Posterior cingulate gyrus (tissue), 11 donors: ENCODE results near the gene CPA1.
A peak's percentile ranks its signal among the peaks of the same experiment; 100 is the strongest.

Source experiments
- DNase-seq, 10 donors: peaks; one replicate each; pipeline versions ENCODE4 v3.0.0 to v3.0.0-alpha.2; 2020 to 2021; ENCODE audit warnings: mixed read lengths in 3 of 10
- intact Hi-C: fragments of 100-400 bp; cut with DNase I; formaldehyde crosslinking; loops from one replicate; pipeline ENCODE4 v1.15.1; 2023

CPA1 gene

DNA sequence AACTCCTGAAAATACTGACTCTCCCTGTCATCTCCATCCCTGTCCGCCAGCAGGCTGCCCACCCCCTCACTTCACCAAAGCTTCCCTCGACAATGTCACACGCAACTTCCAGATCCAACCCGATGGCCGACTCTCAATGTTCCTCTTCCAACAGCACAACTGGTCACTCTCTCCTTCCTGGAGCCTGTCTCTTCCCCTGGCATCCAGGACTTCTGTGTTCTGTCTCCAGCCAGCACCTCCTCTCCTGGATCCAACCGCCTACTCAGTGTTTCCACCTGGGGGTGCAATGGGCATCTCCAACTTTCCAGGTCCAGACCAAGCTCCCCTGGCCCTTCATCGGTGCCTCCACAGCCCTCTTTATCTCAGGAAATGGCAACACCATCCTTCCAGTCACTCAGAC lies 27.1 kb upstream of the CPA1 start:
- DNase-seq = peak in 2 of 10 donors; percentile 24 to 68
- intact Hi-C loops = no loop called here

DNA sequence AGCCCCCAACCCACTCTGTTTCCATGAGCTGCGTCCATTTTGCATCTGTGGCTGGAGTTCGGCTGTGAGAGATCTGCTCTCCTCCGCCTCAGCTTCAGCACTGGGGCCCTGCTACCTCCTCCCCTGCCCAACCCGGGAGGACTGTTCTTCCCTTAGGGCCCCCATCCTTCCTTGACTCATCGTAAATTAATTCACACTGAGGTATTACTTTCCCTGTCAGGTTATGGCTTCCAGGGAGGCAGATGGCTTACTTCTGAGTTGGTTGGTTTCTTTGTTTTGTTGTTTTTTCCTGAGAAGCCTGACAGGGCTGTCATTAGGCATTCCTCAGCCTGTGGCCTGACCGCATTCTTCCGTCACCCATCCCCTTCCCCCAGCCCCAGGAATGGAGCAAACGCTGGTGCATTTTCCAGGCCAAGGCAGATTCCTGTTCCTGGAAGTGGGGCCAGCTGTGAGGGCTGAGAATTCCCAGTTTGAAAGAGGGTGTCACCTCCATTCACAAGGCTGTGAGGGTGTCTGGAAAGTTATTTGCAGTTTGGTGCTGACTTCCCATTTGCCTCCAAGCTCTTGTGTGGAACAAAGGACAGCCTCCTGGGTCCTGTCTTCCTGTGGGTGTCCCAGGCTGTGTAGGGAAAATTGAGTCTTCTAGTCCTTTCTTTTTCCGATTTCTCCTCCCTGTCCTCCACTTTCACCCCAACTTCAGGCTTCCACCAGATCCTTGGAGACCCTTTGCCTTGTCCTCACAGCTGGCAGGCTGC lies 24.0 kb upstream of the CPA1 start:
- no peak for DNase-seq
- intact Hi-C loops = no loop called here

DNA sequence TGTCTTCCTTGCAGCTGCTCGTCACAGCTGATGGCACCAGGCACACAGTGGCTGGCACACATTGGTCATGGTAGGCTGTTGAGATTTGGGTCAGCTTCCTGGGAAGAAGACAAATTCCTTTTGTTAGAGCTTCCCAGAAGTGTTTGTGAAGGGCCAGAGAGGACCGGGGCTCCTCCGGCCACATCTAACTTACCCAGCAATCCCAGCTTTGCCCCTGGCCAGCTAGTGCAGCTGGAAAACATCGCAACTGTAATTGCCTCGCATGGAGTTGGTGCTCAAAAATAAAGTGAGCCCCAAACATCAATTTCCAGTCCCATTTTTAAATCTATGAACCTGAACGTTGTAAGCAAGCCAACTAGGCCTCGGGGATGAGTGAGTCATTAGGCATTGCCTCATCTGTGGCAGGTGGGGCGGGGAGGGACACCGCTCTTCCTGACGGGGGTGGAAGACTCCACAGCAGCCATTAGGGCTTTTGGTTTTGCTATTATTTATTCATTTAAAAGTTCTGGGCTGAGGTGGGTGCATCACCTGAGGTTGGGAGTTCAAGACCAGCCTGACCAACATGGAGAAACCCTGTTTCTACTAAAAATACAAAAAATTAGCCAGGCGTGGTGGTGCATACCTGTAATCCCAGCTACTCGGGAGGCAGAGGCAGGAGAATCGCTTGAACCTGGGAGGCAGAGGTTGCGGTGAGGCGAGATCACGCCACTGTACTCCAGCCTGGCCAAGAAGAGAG lies 23.2 kb upstream of the CPA1 start:
- intact Hi-C loops = no loop called here
- DNase-seq = peak in 5 of 10 donors; percentile 33 to 93 (median 48)

DNA sequence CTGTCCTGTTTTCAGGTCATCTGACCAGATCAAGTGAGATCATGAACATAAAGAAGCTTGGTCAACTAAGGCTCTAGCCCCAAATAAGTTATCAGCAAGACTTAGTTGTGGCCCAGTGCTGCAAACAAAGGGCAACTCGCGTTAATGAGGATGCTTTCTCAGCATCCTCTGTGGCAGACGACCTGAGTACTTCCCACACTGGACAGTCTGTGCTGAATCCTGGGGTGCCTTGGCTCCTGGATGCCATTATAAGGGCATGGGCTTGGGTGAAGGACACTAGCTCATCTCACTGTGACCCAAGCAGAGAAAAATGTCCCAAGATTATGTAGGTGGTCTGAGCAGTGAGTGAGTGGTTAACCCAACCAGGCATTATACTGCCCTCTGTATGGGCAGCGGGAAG lies 21.8 kb upstream of the CPA1 start:
- intact Hi-C loops = no loop called here
- DNase-seq = peak in 1 of 10 donors; percentile 5

DNA sequence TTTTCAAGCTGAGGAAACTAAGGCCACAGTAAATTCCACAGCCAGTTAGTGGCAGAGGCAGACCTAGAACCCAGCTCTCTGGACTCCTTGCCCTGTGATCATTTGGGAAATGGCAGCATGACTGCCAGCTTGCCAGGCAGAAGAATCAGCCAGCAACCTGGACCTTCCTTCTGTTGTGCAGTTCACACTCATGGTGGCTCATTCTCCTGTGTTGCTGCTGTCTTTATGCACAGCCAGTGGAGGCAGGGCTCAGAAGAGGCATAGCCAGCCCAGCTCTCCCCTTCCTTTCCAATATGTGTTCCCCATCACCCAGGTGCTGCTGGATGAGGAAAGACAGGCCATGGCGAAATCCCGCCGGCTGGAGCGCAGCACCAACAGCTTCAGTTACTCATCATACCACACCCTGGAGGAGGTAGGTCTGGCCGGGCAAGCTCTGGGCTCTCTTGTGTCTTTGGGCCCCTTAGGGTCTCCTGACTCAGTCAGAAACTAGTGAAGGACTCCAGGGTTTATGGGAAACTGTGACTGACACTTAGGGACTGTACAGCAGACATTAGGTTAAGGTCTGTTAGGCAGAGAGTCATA lies 20.9 kb upstream of the CPA1 start:
- intact Hi-C loops = no loop called here

DNA sequence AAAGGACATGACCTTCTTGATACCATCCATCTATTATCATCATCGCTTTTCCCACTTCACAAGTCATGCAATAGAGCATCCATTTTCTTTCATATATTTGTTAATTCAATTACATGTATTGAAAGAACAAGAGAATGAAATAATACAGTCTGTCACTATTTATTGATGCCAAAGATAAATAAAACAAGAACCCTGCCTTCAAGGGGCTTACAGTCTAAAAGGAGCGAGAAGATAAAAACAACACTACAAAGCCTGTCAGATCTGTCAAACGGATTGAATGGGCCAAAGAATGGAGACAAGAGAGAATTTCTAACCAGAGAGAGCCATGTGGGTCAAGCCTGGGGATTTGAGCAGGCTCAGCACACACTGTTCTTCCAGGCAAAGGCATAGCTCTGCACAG lies 19.8 kb upstream of the CPA1 start:
- intact Hi-C loops = no loop called here
- no peak for DNase-seq

More for the DNA sequence above, 20.9 kb upstream of the CPA1 start:
- DNase-seq = peak in 1 of 10 donors; percentile 56

DNA sequence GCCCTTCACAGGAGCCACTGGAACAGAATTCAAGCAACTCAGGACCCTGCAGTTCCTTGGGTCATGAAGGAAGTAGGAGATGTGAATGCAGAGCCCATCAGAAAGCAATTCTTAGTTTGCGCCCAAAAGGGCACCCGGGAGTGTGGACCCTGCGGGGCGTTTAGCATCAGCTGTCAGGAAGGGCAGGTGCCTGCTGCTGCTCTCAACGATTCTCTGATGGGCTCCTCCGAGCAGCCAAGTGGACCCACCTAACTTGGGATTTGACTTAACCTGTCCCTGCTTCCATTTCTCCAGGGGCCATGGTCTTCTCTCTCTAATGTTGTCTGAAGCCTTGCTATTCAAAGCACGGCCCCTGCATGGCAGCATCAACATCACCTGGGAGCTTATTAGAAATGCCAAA lies 18.6 kb upstream of the CPA1 start:
- intact Hi-C loops = no loop called here
- peak in 1 of 10 donors; percentile 52 for DNase-seq

DNA sequence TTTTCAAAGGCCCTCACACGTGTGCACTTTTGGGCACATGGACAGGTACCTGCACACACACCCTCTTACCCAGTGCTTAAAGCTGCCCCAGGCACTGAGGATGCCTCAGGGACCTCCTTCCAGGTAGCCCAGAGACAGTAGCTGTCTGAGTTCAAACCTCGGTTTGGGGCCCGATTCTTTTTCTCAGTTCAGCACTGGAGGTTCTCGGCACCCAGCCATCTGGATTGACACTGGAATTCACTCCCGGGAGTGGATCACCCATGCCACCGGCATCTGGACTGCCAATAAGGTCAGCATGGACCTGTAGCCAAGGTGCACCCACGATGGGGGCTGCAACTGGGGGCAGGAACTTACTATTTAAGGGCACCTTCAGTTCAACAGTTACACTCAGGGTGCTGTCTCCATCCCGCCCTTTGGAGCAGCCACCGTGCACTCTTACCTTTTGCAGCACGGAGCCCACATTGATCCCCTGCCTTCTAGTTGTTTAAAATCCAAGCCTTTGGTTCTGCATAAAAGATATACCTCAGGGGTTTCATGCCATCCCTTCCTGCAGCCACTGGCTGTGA lies 18.0 kb upstream of the CPA1 start:
- peak in 1 of 10 donors; percentile 26 for DNase-seq
- intact Hi-C loops = no loop called here

DNA sequence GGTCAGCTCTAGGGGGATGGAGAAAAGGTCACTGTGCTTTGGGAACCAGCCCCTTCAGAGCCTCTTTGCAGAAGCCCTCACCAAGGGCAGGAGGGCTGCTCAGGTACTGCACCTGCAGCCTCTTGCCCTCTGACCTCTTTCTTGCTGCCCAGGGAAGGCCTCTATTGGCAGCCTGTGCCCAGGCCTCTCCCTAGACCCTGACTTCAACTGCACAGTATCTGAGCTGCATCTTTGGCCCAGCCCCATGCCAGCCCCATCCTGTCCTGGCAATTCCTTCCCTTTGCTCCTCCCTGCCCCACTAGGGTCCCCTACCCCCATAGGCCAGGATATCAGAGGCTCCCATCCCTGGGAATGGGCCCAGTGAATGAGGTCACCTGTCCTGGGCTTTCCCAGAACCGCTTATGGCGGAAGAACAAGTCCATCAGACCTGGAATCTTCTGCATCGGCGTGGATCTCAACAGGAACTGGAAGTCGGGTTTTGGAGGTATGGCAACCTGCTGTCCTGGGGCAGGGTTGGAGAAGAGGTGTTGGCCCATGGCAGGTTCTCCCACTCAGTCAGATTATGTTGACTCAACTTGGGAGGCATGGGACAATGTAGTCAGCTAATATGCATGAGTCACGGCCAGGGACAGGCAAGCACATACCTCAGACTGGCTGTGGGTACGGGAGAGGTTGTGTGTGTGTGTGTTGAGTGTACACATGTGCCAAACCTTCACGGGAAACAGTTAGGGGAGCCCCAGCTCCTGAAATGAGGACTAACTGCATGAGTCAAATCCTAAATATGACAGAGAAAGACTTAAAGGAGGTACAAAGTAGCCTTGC lies 17.1 kb upstream of the CPA1 start:
- intact Hi-C loops = no loop called here
- DNase-seq = peak in 1 of 10 donors; percentile 16

DNA sequence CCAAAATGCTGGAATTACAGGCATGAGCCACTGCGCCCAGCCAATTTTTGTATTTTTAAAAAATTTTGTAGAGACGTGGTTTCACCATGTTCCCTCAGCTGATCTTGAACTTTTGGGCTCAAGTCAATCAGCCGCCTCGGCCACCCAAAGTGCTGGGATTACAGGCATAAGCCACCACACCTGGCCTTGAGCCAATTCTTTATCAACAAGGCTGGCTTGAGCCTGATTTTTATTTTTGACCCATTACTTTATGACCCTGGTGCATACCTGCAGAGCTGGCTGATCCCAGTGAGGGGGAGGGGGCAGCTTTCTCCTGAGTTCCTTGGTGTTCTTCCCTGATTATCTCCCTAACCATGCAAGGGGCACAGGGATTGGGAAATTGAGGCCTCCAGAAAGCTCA lies 15.8 kb upstream of the CPA1 start:
- intact Hi-C loops = no loop called here
- peak in 2 of 10 donors; percentile 38 to 73 for DNase-seq

DNA sequence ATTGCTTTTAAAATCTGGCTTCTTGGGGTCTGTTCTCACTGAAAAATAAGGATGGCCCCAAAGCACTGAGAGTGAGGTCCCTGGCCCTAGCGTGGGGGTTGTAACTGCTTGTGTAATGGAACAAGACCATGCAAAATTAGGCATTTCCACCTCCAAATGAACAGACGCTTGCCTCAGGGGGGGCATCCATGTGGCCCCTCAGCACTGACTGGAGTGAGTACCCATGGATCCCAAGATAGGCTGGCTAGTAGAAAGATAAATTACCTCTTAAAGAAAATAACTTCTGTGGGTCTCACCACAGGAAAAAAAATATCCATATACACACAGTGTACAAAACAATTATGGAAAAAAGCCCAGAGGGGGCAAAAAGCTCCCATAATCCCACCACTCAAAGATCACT lies 15.2 kb upstream of the CPA1 start:
- DNase-seq = peak in 1 of 10 donors; percentile 38
- intact Hi-C loops = no loop called here

DNA sequence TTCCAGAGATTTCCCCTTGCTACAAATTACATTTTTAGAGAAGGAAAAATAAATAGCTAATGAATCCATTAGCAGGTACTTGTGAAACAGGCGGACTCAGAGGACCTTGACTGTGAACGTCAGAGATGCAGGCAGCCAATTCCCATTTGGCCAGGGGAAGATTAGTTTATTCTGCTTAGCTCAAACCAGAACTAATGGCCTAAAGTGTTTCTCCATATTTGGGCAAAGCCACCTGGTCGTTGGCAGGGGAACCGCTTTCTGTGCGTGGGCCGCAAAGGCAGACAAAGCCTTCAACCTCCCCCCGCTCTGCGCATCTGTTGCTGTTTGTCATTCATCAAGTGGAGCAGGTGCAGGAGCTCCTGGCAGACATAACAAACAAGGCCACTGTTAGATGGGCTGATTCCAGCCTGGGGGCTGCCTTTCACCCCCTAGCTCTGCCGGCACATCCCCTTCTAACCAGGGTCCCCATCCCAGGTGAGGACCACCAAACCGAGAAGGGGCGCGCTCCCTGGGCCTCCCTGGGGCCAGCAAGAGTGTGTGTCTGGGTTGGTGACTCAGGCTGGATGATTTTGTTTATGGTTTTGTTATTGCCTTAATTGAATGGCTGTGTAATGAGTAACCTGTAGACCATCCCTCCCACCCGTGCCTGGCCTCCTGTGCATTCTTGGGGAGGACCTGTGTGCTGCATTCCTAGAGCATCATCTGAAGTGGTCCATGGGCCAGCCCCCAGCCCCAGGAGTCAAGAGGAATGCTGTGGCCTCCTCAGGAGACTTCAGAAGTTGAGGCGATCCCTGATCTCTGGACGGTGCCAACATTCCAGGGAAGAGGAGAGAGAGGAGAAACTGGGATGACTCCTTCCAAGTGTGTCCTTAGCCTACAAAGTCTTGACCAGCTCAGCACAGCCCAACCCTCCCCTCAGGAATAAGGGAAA lies 14.5 kb upstream of the CPA1 start:
- intact Hi-C loops = no loop called here
- DNase-seq = peak in 3 of 10 donors; percentile 26 to 69 (median 32)

DNA sequence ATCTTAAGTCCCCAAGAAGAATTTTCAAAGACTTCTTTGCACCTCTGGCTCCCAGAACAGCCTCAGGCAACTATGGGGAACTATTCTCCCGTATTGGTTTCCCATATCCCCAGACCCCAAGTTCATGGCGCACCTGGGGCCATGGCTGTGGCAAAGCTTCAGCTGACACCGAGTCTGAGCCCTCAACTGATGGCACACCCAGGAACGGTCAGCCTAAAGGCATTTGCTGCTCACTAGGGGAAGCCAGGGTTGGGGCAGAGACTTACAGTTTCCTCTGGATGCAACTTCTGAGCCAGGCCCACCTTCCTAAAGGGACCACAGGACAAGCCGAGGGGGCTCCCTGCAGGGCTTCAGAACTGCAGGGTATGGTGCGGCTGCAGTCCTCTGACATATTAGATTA lies 13.7 kb upstream of the CPA1 start:
- DNase-seq = peak in 1 of 10 donors; percentile 39
- intact Hi-C loops = no loop called here

DNA sequence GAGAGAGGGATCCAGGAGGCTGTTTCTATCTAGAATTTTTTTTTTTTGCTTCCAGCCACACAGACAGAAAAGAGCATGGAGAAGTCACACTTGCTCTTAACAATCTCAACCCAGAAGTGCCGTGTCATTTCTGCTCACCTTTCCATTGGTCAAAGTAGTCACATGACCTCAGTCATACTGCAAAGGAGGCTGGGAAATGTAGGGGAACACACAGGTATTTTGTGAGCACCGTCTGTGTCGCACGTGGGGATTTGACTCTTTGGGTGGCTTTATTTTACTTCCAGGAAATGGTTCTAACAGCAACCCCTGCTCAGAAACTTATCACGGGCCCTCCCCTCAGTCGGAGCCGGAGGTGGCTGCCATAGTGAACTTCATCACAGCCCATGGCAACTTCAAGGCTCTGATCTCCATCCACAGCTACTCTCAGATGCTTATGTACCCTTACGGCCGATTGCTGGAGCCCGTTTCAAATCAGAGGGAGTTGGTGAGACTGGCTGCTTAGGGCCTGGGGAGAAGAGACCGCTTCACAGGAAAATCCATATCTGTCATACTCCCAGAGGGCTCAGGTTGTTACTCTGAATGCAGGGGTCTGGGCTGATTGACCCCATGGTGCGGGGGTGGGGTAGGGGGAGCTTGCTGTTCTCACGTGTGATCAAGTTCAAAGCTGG lies 13.1 kb upstream of the CPA1 start:
- peak in 1 of 10 donors; percentile 11 for DNase-seq
- intact Hi-C loops = no loop called here

DNA sequence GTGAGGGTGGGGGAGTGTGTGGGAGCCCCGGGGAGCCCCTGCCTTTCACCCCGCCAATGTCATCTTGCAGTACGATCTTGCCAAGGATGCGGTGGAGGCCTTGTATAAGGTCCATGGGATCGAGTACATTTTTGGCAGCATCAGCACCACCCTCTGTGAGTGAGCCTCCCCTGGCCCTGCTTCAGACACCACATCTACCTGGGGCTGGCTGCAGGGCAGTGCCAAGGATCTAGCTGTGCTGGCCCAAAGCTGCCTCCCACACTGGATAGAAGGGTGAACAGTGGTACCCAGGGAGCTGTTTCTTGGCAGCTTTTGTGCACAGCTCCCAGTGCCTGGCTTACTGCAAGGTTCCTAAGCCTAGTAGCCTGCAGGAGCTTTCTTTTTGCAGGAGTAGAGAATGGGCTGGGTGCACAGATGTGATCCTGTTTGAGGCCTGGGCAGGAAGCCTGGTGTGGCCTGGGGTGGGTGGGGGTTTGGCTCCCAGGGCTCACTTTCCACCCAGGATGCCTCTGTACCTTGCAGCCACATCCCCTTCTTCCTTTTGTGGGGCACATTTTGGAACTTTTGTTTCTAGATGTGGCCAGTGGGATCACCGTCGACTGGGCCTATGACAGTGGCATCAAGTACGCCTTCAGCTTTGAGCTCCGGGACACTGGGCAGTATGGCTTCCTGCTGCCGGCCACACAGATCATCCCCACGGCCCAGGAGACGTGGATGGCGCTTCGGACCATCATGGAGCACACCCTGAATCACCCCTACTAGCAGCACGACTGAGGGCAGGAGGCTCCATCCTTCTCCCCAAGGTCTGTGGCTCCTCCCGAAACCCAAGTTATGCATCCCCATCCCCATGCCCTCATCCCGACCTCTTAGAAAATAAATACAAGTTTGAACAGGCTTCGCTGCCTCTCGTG lies 12.2 kb upstream of the CPA1 start:
- intact Hi-C loops = no loop called here
- peak in 1 of 10 donors; percentile 41 for DNase-seq

DNA sequence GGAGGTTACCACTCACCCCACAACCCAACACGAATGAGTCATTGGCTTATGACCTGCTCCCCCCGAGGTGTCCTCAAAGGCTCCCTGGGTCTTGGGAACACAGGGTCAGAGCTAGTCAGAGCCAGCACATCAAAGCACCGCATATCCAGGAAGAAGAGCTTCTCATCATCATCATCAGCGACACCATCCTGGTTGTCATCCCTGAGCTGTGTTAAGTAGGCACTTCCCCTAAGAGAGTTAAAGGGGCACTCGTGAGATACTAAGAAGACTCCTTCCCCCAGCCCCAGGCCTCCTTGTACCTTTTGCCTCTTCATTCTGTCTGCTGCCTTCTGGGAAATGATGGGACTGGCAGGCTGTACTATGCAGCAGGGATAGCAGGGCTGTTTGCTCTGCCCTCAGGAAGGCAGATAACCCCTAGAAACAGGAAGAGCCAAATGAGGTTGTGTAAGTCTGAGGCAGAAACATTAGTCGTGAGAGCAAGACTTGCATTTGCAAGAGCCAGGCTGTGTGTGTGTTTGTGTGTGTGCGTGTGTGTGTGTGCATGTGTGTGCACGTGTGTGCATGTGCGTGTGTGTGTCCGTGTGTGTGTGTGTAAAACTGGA lies 11.1 kb upstream of the CPA1 start:
- peak in 2 of 10 donors; percentile 8 to 35 for DNase-seq
- intact Hi-C loops = no loop called here
